T-helper 22 cell (primary cell): ENCODE results near the gene TUBA3C.
"Not testable (repeated sequence)": the region's sequence is repeated elsewhere in the genome, so short reads cannot be mapped to it uniquely, and the experiment has no call there.

ENCODE experiments used
- DNase-seq: peaks from one replicate; pipeline ENCODE4 v3.0.0-alpha.2; 2020; ENCODE audit warnings: low read depth

Gene TUBA3C

GRCh38 chr13:19181621-19182485, at the start of gene TUBA3C:
Gene TUBA3C, minus strand, starts transcription at chr13:19181824. Its CDS starts 77 bp downstream, at chr13:19181747.
- no peak for DNase-seq

GRCh38 chr13:19207413-19207812, 25.8 kb upstream of the TUBA3C start:
- not testable (repeated sequence) for DNase-seq

GRCh38 chr13:19192622-19193021, 11.0 kb upstream of the TUBA3C start:
- DNase-seq: not testable (repeated sequence)

- not testable (repeated sequence) for DNase-seq
These were observed 8.3 kb upstream of the TUBA3C start for GRCh38 chr13:19189911-19190310.

- not testable (repeated sequence) for DNase-seq
These were observed 7.7 kb upstream of the TUBA3C start for GRCh38 chr13:19189368-19189767.

GRCh38 chr13:19185865-19186645, 4.4 kb upstream of the TUBA3C start:
- no peak for DNase-seq

GRCh38 chr13:19185086-19185864, 3.7 kb upstream of the TUBA3C start:
- no peak for DNase-seq

- DNase-seq: no peak
These were observed 2.6 kb upstream of the TUBA3C start for GRCh38 chr13:19184176-19184575.

GRCh38 chr13:19183676-19184075, 2.1 kb upstream of the TUBA3C start:
- DNase-seq: no peak

- no peak for DNase-seq
These were observed 912 bp upstream of the TUBA3C start for GRCh38 chr13:19182536-19182935.

GRCh38 chr13:19181021-19181620, 503 bp downstream of the TUBA3C start:
- DNase-seq: no peak

GRCh38 chr13:19179916-19180315, 1.7 kb downstream of the TUBA3C start:
- no peak for DNase-seq

- DNase-seq: no peak
These were observed 2.6 kb downstream of the TUBA3C start for GRCh38 chr13:19178901-19179593.

GRCh38 chr13:19176981-19177776, 4.4 kb downstream of the TUBA3C start:
- DNase-seq: not testable (repeated sequence)

GRCh38 chr13:19173752-19174151, 7.9 kb downstream of the TUBA3C start:
- no peak for DNase-seq

GRCh38 chr13:19172647-19173030, 9.0 kb downstream of the TUBA3C start:
- no peak for DNase-seq

- DNase-seq: no peak
These were observed 9.5 kb downstream of the TUBA3C start for GRCh38 chr13:19172007-19172646.

GRCh38 chr13:19171563-19171962, 10.1 kb downstream of the TUBA3C start:
- no peak for DNase-seq

GRCh38 chr13:19169991-19170390, 11.6 kb downstream of the TUBA3C start:
- DNase-seq: no peak

- no peak for DNase-seq
These were observed 12.1 kb downstream of the TUBA3C start for GRCh38 chr13:19169496-19169895.
